ENCODE data around the gene MID1. TPM values are rescaled to one million over a fixed set of nuclear protein-coding genes. Genes with fewer than 3 reads are reported as not detected.

Gene MID1
- total and polyA plus RNA-seq, 9 of the 15 experiments (the other 6 are each of a cell fraction or from before 2014, with no cell fraction given): 0.07 to 0.54 (median 0.33) TPM

DNA sequence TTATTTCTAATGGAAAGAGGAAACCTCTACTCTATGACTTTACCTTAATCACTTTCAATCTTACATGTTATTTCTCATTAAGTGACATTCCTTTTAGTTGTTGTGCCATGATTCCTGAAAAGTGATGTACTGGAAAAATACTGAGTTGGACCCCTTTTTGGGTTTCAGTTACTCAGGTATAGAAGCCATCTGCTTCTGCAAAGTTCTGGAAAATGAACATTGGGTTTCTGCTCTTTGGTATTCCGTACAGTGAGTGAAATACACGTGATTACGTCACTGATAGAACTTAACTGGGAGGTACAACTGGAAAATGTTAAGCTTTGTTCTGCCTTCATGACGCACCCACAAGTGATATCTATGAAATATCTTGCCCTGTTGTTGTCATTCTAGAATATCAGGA, 114.7 kb downstream of the MID1 start (continued):
- TF ChIP-seq, protein P1, sequence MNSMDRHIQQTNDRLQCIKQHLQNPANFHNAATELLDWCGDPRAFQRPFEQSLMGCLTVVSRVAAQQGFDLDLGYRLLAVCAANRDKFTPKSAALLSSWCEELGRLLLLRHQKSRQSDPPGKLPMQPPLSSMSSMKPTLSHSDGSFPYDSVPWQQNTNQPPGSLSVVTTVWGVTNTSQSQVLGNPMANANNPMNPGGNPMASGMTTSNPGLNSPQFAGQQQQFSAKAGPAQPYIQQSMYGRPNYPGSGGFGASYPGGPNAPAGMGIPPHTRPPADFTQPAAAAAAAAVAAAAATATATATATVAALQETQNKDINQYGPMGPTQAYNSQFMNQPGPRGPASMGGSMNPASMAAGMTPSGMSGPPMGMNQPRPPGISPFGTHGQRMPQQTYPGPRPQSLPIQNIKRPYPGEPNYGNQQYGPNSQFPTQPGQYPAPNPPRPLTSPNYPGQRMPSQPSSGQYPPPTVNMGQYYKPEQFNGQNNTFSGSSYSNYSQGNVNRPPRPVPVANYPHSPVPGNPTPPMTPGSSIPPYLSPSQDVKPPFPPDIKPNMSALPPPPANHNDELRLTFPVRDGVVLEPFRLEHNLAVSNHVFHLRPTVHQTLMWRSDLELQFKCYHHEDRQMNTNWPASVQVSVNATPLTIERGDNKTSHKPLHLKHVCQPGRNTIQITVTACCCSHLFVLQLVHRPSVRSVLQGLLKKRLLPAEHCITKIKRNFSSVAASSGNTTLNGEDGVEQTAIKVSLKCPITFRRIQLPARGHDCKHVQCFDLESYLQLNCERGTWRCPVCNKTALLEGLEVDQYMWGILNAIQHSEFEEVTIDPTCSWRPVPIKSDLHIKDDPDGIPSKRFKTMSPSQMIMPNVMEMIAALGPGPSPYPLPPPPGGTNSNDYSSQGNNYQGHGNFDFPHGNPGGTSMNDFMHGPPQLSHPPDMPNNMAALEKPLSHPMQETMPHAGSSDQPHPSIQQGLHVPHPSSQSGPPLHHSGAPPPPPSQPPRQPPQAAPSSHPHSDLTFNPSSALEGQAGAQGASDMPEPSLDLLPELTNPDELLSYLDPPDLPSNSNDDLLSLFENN (IDR thresholded peaks at IDR 0.05; ENCODE audit: low read depth in 2 of 2, low read length in 2 of 2): no peak
- no peak for TF ChIP-seq AFF4 (CRISPR knock-in tag; IDR thresholded peaks at IDR 0.05)

- no peak overlapping the region for H3K27ac ChIP-seq (ENCODE audit: extremely low read depth, low read depth, low read length)
- H3K36me3 ChIP-seq (ENCODE audit: control insufficient read depth, insufficient read depth, low read length): no peaks in the 10 kb centered on the region
- POLR2A ChIA-PET: no interaction called here
- TF ChIP-seq FOSL1 (tag; conservative IDR thresholded peaks at IDR 0.05) (no peak), ZNF780A (CRISPR knock-in tag; IDR thresholded peaks at IDR 0.05) (no peak), THRB (CRISPR knock-in tag; conservative IDR thresholded peaks at IDR 0.05) (no peak), ZNF12 (CRISPR knock-in tag; IDR thresholded peaks at IDR 0.05) (no peak), CBX8 (IDR thresholded peaks at IDR 0.05; ENCODE audit: borderline replicate concordance, extremely low read depth, low read depth, low read length, poor library complexity, severe bottlenecking) (no peak), ZNF24 (IDR thresholded peaks at IDR 0.05) (no peak)
- TF ChIP-seq, protein P2, sequence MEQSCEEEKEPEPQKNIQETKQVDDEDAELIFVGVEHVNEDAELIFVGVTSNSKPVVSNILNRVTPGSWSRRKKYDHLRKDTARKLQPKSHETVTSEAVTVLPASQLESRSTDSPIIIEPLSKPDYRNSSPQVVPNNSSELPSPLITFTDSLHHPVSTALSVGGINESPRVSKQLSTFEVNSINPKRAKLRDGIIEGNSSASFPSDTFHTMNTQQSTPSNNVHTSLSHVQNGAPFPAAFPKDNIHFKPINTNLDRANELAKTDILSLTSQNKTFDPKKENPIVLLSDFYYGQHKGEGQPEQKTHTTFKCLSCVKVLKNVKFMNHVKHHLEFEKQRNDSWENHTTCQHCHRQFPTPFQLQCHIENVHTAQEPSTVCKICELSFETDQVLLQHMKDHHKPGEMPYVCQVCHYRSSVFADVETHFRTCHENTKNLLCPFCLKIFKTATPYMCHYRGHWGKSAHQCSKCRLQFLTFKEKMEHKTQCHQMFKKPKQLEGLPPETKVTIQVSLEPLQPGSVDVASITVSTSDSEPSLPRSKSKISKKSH (CRISPR knock-in tag; IDR thresholded peaks at IDR 0.05): no peak
- FAIRE-seq (no peak), ATAC-seq (no peak), DNase-seq (ENCODE audit: extremely low read depth in 1 of 4, low spot score in 3 of 4) (no peak)
- no peaks in the 10 kb centered on the region for H4K20me1 ChIP-seq (replicated peaks; ENCODE audit: control insufficient read depth, insufficient read depth, low read length)
- 0% methylated on average over 2 of the region's 2 CpGs for WGBS (ENCODE audit: insufficient coverage, low coverage, missing lambda C conversion rate)
- H3K27me3 ChIP-seq (ENCODE audit: control insufficient read depth in 2 of 2, insufficient read depth in 2 of 2, low read length in 2 of 2): peaks cover 0 to 4% of the 10 kb centered on the region in 2 experiments; a peak in 1 of 5 replicates
- H2AFZ ChIP-seq (ENCODE audit: low read depth, low read length): no peak overlapping the region
- no peaks in the 10 kb centered on the region for H3K79me2 ChIP-seq (ENCODE audit: control insufficient read depth, insufficient read depth, low read length)
- CTCF ChIA-PET (ENCODE audit: low intra/inter-chr PET ratio): no interaction called here
- no peaks in the 10 kb centered on the region for H3K4me1 ChIP-seq (replicated peaks in 1 of 2; ENCODE audit: control insufficient read depth in 2 of 2, insufficient read depth in 2 of 2, low read length in 2 of 2)
- H3K4me2 ChIP-seq (ENCODE audit: insufficient read depth, low read length): no peak overlapping the region
- H3K4me3 ChIP-seq: no peak overlapping the region
- no TSS peak for BruUV-seq (replicated peaks)
- in situ Hi-C loops (cut with MboI) (no loop called here), intact Hi-C loops (cut with micrococcal nuclease) (no loop called here)
- H3K9ac ChIP-seq (ENCODE audit: insufficient read depth in 1 of 2, low read depth in 2 of 2, low read length in 2 of 2): no peak overlapping the region
- H3K9me1 ChIP-seq (ENCODE audit: control insufficient read depth, insufficient read depth, low read length): no peaks in the 10 kb centered on the region
- no peaks in the 10 kb centered on the region for H3K9me3 ChIP-seq (replicated peaks; ENCODE audit: control insufficient read depth, insufficient read depth, low read depth, low read length)
Observed at GRCh38 chrX:10502961-10503360, 117.4 kb downstream of the MID1 start.
